GM21515 (cell line): ENCODE results near the gene CANX.

Source experiments
- ATAC-seq: cut with Tn5 transposase; IDR thresholded peaks from one replicate; pipeline ENCODE4 v1.9.1; 2021; ENCODE audit not compliant: unreplicated experiment

Gene CANX

DNA sequence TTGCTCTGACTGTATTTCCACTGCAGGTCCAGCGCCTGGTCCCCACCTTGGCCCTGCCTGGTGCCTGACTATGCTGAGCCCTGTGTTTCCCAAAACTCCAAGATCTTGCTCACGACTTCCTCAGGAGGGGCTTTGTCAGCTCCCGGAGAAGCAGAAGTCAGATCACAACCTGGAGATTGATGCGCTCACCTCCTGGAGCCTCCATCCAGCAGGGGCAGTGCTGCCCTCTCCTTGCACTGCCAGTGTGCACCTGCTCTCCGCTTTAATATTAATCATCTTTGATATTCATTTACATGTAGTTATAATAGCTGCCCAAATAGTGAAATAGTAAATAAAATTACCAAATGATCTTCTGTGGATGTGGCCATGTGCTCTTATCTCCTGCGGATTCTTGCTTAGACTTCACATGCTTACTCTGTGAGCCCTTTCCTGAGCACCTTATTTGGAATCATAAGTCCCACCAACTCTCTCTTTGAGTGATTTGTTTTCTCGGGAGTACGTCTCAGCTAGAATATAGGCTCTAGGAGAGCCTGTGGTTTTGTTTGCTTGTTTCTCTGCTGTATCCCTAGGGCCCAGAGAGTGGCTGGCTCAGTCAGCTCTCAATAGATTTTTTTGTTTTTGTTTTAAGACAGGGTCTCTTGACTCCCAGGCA lies 51.2 kb downstream of the CANX start:
- no peak for ATAC-seq

GRCh38 chr5:179753971-179754370 lies 55.2 kb downstream of the CANX start:
- ATAC-seq: no peak

- no peak for ATAC-seq
These were observed 56.3 kb downstream of the CANX start for GRCh38 chr5:179755022-179755421.

DNA sequence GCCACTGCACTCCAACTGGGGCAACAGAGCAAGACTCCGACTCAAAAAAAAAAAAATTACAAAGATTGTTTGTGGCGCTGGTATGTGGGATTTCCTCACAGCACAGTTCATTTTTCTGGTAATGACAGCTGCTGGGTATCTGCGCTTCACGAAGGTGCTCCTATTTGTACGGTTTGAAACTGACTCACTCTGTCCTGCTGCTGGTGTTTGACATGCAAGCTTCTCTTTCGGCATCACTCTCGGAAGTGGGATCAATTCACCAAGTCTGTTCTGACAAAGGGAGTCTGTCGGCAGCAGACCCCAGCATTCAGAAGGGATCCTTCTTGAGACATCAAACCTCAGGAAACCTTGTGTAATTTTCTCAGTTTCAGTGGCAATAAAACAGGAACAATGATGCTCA lies 60.2 kb downstream of the CANX start:
- no peak for ATAC-seq

GRCh38 chr5:179759581-179760551 lies 61.1 kb downstream of the CANX start:
- ATAC-seq: peak; percentile 58

GRCh38 chr5:179762079-179762780 lies 63.5 kb downstream of the CANX start:
- ATAC-seq: no peak

- no peak for ATAC-seq
These were observed 64.0 kb downstream of the CANX start for GRCh38 chr5:179762781-179763176.

GRCh38 chr5:179763215-179763945 lies 64.6 kb downstream of the CANX start:
- no peak for ATAC-seq

GRCh38 chr5:179764056-179764455 lies 65.3 kb downstream of the CANX start:
- no peak for ATAC-seq

DNA sequence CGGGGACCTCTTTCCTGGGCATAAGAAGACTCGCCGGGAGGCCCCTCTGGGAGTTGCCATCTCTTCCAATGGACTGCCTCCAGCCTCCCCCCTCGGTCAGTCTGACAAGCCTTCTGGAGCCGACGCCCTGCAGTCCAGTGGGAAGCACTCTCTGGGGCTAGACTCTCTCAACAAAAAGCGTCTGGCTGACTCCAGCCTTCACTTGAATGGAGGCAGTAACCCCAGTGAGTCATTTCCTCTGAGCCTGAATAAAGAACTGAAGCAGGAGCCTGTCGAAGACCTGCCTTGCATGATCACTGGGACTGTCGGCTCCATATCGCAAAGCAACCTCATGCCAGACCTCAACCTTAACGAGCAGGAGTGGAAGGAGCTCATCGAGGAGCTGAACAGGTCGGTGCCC lies 66.6 kb downstream of the CANX start:
- ATAC-seq: no peak

- no peak for ATAC-seq
These were observed 67.4 kb downstream of the CANX start for GRCh38 chr5:179766021-179766725.

DNA sequence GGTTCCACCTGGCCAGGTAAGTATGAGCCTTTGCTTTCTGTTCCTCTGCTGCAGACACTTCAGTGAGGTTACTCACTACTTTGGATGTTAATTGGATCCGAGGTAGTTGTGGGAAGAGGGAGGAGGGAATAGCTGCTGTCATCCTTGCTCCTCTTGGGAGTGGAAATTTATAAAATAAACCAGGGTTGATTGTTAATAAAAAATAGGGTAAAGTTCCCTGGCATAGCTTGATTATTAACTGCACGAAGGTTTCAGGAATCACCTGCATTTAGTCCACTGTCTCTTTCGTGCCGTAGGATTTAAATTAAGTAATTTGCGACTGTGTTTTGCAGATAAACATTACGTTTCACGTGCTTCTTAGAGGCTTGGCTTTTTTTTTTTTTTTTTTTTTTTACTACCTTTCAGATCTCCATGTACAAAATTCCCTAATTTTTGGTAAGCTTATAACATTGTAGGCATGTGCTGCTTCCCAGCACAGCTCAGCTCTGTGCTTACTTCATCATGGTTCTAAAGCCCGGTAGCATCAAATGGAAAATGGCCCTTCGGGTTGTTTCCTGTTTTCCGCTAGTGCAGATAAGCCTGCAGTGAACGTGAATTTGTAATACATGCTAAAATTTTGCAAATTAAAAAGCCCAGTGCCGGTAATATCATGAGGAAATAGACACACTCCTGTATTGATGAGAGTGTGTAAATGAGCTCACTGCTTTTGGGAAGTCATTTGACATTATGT lies 68.1 kb downstream of the CANX start:
- ATAC-seq: no peak

DNA sequence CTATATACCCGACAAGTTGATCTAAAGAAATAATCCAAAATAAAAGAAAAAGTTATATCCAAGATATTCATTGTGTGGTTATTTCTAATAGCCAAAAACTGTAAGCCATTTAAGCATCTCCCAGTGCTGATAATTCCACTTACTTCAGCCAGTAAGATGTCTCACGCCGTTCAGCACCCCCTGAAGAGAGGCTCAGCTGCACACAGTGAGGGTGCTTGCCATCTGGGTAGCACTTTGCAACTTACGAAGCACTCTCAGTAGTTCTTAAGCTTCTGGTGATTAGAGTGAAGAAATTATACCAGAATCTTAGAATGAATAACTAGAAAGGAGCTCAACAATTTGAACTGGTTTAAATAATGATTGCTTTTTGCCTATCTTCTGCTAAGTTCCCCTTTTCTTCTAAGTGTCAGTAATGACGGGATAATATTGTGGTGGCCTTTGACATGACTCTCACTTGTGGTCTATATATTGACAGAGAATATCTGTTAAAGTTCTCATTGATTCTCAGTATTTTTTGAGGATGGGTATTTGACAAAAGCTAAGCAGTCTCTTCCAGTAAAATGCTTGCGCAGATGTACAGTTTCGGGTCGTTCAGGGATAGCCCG lies 68.8 kb downstream of the CANX start:
- ATAC-seq: no peak

DNA sequence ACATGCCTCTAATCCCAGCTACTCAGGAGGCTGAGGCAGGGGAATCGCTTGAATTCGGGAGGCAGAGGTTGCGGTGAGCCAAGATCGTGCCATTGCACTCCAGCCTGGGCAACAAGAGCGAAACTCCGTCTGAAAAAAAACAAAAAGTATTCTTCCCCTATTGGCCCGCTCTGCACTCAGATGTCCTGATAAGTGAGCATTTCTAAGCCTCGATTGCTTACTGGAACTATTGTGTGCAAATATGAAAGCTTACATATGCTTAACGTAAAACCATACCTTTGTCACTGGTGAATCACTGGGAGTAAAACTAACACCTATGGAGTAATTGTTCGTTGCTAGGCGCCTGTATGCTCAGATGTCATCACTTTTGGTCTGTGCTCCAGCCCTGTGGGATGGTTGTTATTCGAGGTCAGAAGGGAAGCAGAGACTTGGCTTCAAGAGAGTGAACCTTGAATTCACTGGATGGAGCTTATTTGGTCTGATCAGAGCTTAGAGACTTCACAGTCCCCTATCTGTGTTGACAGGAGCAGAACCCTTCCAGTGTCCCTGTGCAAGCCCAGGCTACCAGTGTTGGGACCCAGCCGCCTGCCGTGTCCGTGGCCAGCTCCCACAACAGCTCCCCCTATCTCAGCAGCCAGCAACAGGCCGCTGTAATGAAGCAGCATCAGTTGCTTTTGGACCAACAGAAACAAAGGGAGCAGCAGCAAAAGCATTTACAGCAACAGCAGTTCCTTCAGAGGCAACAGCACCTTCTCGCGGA lies 69.7 kb downstream of the CANX start:
- no peak for ATAC-seq

DNA sequence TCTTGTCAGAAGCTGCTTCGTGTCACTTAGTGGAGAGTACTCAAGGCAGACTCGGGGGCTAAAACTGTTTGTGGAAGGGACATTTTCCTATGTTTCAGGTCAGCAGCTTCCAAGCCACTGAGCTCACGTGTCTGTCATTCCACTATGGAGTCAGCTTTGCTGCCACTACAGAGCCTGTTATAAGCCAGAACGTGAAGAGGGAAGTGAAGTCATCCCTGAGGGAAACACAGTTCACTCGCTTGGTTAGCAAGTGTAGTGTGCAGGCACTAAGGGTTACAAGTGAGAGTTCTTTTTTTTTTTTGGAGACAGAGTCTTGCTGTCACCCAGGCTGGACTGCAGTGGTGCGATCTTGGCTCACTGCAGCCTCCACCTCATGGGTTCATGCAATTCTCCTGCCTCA lies 70.5 kb downstream of the CANX start:
- ATAC-seq: no peak

- no peak for ATAC-seq
These were observed 71.0 kb downstream of the CANX start for GRCh38 chr5:179769796-179770195.

GRCh38 chr5:179771311-179771895 lies 72.6 kb downstream of the CANX start:
- no peak for ATAC-seq

DNA sequence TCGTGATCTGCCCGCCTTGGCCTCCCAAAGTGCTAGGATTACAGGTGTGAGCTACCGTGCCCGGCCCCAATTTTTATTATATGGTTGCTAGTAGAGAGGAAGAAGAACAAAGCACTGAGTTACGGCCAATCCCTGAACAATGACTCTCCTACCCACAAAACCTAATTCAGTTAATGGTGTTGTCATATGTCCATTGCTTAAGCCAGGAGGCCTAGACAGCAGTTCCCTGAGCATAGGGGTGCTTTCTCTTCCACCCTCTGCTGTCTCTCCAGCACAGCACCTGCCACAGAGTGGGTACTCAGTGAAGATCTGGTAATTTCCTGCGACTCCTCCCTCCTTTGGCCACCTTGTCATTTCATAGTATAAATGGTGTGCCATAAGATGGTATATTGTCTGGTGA lies 73.6 kb downstream of the CANX start:
- no peak for ATAC-seq
